IMR-90 (cell line): ENCODE results near the gene SYNPO2. TPM values are rescaled to one million over a fixed set of nuclear protein-coding genes. Genes with fewer than 3 reads are reported as not detected.

Source experiments
- ATAC-seq: fragments of 200-7000 bp; cut with Tn5 transposase; 2 replicates; pipeline ENCODE4 v1.9.1; 2020; ENCODE audit warnings: low read depth, mild to moderate bottlenecking, moderate library complexity
- BruUV-seq: library from RNA; stranded (reverse); fragments of 400-500 nt; replicated peaks from 2 replicates; lab custom pipeline; 2021; lab: Mats Ljungman, UMichigan
- CTCF ChIA-PET: fragments of 300-600 bp; formaldehyde crosslinking; extraction: SDS; loops from one replicate; lab custom pipeline; 2021; ENCODE audit warnings: antibody characterized with exemption; lab: Yijun Ruan, JAX
- POLR2A ChIA-PET: fragments of 300-600 bp; sonication (Branson Sonifier 250); formaldehyde crosslinking; loops from one replicate; lab custom pipeline; 2022; ENCODE audit warnings: antibody characterized with exemption; ENCODE audit not compliant: unreplicated experiment; lab: Charles Lee
- DNase-seq: peaks from one replicate; pipeline ENCODE4 v3.0.0; 2013
- H2AFZ ChIP-seq: replicated peaks from 2 replicates; pipeline ENCODE3; 2013; ENCODE audit warnings: low read length, mild to moderate bottlenecking; ENCODE audit not compliant: poor library complexity
- H2AK5ac ChIP-seq: 2 replicates; pipeline ENCODE4 v1.6.1; 2013; ENCODE audit warnings: low read depth, low read length, inconsistent platforms
- H2AK9ac ChIP-seq: replicated peaks from 2 replicates; pipeline ENCODE3; 2013; ENCODE audit warnings: mild to moderate bottlenecking, low read depth, low read length, moderate library complexity; ENCODE audit not compliant: poor library complexity
- H2BK120ac ChIP-seq: 2 replicates; pipeline ENCODE4 v1.6.1; 2013; ENCODE audit warnings: low read depth, low read length, inconsistent platforms
- H2BK15ac ChIP-seq: 3 replicates; pipeline ENCODE4 v1.6.1; 2013; ENCODE audit warnings: low read depth, low read length, inconsistent platforms
- H2BK20ac ChIP-seq: 2 replicates; pipeline ENCODE4 v1.6.1; 2013; ENCODE audit warnings: low read depth, mild to moderate bottlenecking, inconsistent platforms, low read length, moderate library complexity
- H2BK5ac ChIP-seq: 2 replicates; pipeline ENCODE4 v1.6.1; 2013; ENCODE audit warnings: mild to moderate bottlenecking, low read depth, low read length, inconsistent platforms; ENCODE audit not compliant: poor library complexity, severe bottlenecking
- H3K14ac ChIP-seq: replicated peaks from 2 replicates; pipeline ENCODE4 v1.6.1; 2013; ENCODE audit warnings: low read depth, low read length, inconsistent platforms
- H3K18ac ChIP-seq: 2 replicates; pipeline ENCODE4 v1.6.1; 2013; ENCODE audit warnings: low read depth, low read length, control low read depth
- H3K23ac ChIP-seq: 2 replicates; pipeline ENCODE4 v1.6.1; 2013; ENCODE audit warnings: low read depth, low read length, inconsistent platforms
- H3K27ac ChIP-seq: 2 replicates; pipeline ENCODE4 v1.5.1; 2013; ENCODE audit warnings: mild to moderate bottlenecking, control low read depth, low read length; ENCODE audit not compliant: insufficient read depth
- H3K27me3 ChIP-seq: 2 replicates; pipeline ENCODE4 v1.6.1; 2013; ENCODE audit warnings: low read length; ENCODE audit not compliant: control insufficient read depth, insufficient read depth
- H3K36me3 ChIP-seq: 2 replicates; pipeline ENCODE4 v1.6.1; 2013; ENCODE audit warnings: low read length, mixed read lengths; ENCODE audit not compliant: control insufficient read depth, insufficient read depth
- H3K4ac ChIP-seq: 2 replicates; pipeline ENCODE4 v1.6.1; 2013; ENCODE audit warnings: low read depth, low read length, inconsistent platforms
- H3K4me1 ChIP-seq: 2 replicates; pipeline ENCODE4 v1.6.1; 2013; ENCODE audit warnings: low read length, mixed read lengths; ENCODE audit not compliant: control insufficient read depth, insufficient read depth
- H3K4me2 ChIP-seq: 2 replicates; pipeline ENCODE4 v1.6.1; 2013; ENCODE audit warnings: low read depth, mild to moderate bottlenecking, control low read depth, low read length, moderate library complexity
- H3K4me3 ChIP-seq: 2 replicates; pipeline ENCODE4 v1.5.1; 2013; ENCODE audit warnings: low read depth, mild to moderate bottlenecking, control low read depth, low read length, moderate library complexity; ENCODE audit not compliant: insufficient read depth
- H3K56ac ChIP-seq: 2 replicates; pipeline ENCODE4 v1.6.1; 2013; ENCODE audit warnings: low read length, inconsistent platforms; ENCODE audit not compliant: insufficient read depth; ENCODE audit errors: extremely low read depth
- H3K79me1 ChIP-seq, 2 experiments: 2 replicates each; pipeline ENCODE4 v1.6.1; 2013; ENCODE audit warnings: low read length in 2 of 2, inconsistent platforms in 1 of 2, low read depth in 1 of 2
- H3K9ac ChIP-seq: 2 replicates; pipeline ENCODE4 v1.6.1; 2013; ENCODE audit warnings: low read depth, low read length, control low read depth
- H3K9me1 ChIP-seq: 2 replicates; pipeline ENCODE4 v1.6.1; 2013; ENCODE audit warnings: low read length, inconsistent platforms; ENCODE audit not compliant: insufficient read depth
- H3K9me3 ChIP-seq: 2 replicates; pipeline ENCODE4 v1.6.1; 2013; ENCODE audit warnings: low read length; ENCODE audit not compliant: control insufficient read depth, insufficient read depth
- H4K20me1 ChIP-seq: 2 replicates; pipeline ENCODE4 v1.6.1; 2013; ENCODE audit warnings: low read length, inconsistent platforms; ENCODE audit not compliant: insufficient read depth
- H4K5ac ChIP-seq: 2 replicates; pipeline ENCODE4 v1.6.1; 2013; ENCODE audit warnings: mild to moderate bottlenecking, low read depth, low read length, control low read depth
- H4K8ac ChIP-seq, 2 experiments: 2 replicates each; pipeline ENCODE4 v1.6.1; 2013; ENCODE audit warnings: low read depth in 2 of 2, low read length in 2 of 2, control low read depth in 1 of 2, inconsistent platforms in 1 of 2
- H4K91ac ChIP-seq: 2 replicates; pipeline ENCODE4 v1.6.1; 2013; ENCODE audit warnings: low read depth, low read length, inconsistent platforms; ENCODE audit not compliant: insufficient read depth
- BHLHE40 ChIP-seq: fragments of 150-350 bp; IDR thresholded peaks from 2 replicates; pipeline ENCODE4 v1.6.1; 2016; ENCODE audit warnings: mild to moderate bottlenecking, low read depth, low read length
- CEBPB ChIP-seq: IDR thresholded peaks from 2 replicates; pipeline ENCODE4 v1.6.1; 2012; ENCODE audit warnings: low read depth, low read length, improper control_type of control experiment
- CTCF ChIP-seq: conservative IDR thresholded peaks from 2 replicates; pipeline ENCODE4 v1.5.1; 2012; ENCODE audit warnings: mild to moderate bottlenecking, low read depth, low read length, improper control_type of control experiment
- ELK1 ChIP-seq: fragments of 150-350 bp; IDR thresholded peaks from 2 replicates; pipeline ENCODE4 v1.6.1; 2016; ENCODE audit warnings: low read depth, mild to moderate bottlenecking, low read length, moderate library complexity, borderline replicate concordance
- FOS ChIP-seq: fragments of 150-350 bp; IDR thresholded peaks from 2 replicates; pipeline ENCODE4 v1.6.1; 2016; ENCODE audit warnings: low read depth, low read length
- MAFK ChIP-seq: IDR thresholded peaks from 2 replicates; pipeline ENCODE4 v1.6.1; 2012; ENCODE audit warnings: low read depth, low read length, improper control_type of control experiment
- MAZ ChIP-seq: IDR thresholded peaks from 2 replicates; pipeline ENCODE4 v1.6.1; 2012; ENCODE audit warnings: low read depth, mild to moderate bottlenecking, low read length, improper control_type of control experiment, moderate library complexity, borderline replicate concordance
- MXI1 ChIP-seq: IDR thresholded peaks from 2 replicates; pipeline ENCODE4 v1.6.1; 2012; ENCODE audit warnings: low read depth, mild to moderate bottlenecking, low read length, moderate library complexity, borderline replicate concordance
- NFE2L2 ChIP-seq: fragments of 150-350 bp; IDR thresholded peaks from 2 replicates; pipeline ENCODE4 v1.6.1; 2016; ENCODE audit warnings: low read depth, mild to moderate bottlenecking, low read length
- POLR2A ChIP-seq: IDR thresholded peaks from 2 replicates; pipeline ENCODE4 v1.6.1; 2012; ENCODE audit warnings: mild to moderate bottlenecking, low read depth, low read length
- RAD21 ChIP-seq: IDR thresholded peaks from 2 replicates; pipeline ENCODE4 v1.6.1; 2012; ENCODE audit warnings: low read length, improper control_type of control experiment
- RCOR1 ChIP-seq: IDR thresholded peaks from 2 replicates; pipeline ENCODE4 v1.6.1; 2012; ENCODE audit warnings: mild to moderate bottlenecking, low read length, improper control_type of control experiment; ENCODE audit not compliant: insufficient replicate concordance
- RFX5 ChIP-seq: IDR thresholded peaks from 2 replicates; pipeline ENCODE4 v1.8.0; 2012; ENCODE audit warnings: low read depth, mild to moderate bottlenecking, low read length, moderate library complexity
- SMC3 ChIP-seq: fragments of 150-350 bp; IDR thresholded peaks from 2 replicates; pipeline ENCODE4 v1.6.1; 2016; ENCODE audit warnings: low read depth, mild to moderate bottlenecking, antibody characterized with exemption, low read length, moderate library complexity
- USF2 ChIP-seq: fragments of 150-350 bp; IDR thresholded peaks from 2 replicates; pipeline ENCODE4 v1.6.1; 2017; ENCODE audit warnings: mild to moderate bottlenecking, antibody characterized with exemption, low read length, low read depth
- WGBS, 2 experiments: methylation state at CpG; one replicate each; pipeline versions ENCODE4 v1.1.5 to v1.1.7; 2013; ENCODE audit warnings: missing lambda C conversion rate in 2 of 2; ENCODE audit not compliant: insufficient read length in 1 of 2; ENCODE audit errors: extremely low coverage in 2 of 2; 5-methylcytosine and 5-hydroxymethylcytosine counted together
- dilution Hi-C: fragments of 300-500 bp; cut with HindIII; formaldehyde crosslinking; loops from one replicate; pipeline ENCODE4 v1.14.3; 2018; ENCODE audit warnings: low sequenced_read_pairs; ENCODE audit not compliant: unreplicated experiment
- in situ Hi-C: fragments of 300-500 bp; cut with MboI; formaldehyde crosslinking; loops from 3 replicates; pipeline ENCODE4 v1.14.3; 2019; ENCODE audit warnings: low sequenced_read_pairs, inconsistent platforms, mixed read lengths
- intact Hi-C: fragments of 100-400 bp; cut with micrococcal nuclease; formaldehyde crosslinking; loops from 2 replicates; pipeline ENCODE4 v1.10.0; 2022
- polyA plus RNA-seq, 3 experiments: library from polyadenylated mRNA; depleted of rRNA; stranded (reverse); fragments of >200 nt; gene quantifications; 2 replicates each; pipeline ENCODE4 v1.2.3, GENCODE V29; 2012; ENCODE audit warnings: low replicate concordance in 1 of 3
- total RNA-seq: library from RNA; depleted of rRNA; stranded (reverse); fragments of >200 nt; gene quantifications from 2 replicates; pipeline ENCODE4 v1.2.3, GENCODE V29; 2012

SYNPO2 gene
- total and polyA plus RNA-seq, 2 of the 4 experiments (the other 2 are of a cell fraction): 0.99 to 1.8 TPM

- no peak for DNase-seq
These were observed 103.0 kb downstream of the SYNPO2 start for GRCh38 chr4:118991686-118992085.

More at GRCh38 chr4:118991686-118992085, 103.0 kb downstream of the SYNPO2 start:
- Histone ChIP-seq H4K91ac (peak overlapping the region; percentile 88), H2BK5ac (peak overlapping the region; percentile 72), H3K9me3 (no peaks in the 10 kb centered on the region), H3K27ac (peak overlapping the region; percentile 45; the same call in 1 of the 2 replicates), H3K79me1 (no peaks in the 10 kb centered on the region), H3K9me1 (0 out of 2 replicates have a peak, but pooled peaks cover 3% of the 10 kb centered on the region), H3K14ac (peak overlapping the region; percentile 77), H4K8ac (peak overlapping the region; percentile 84 to 87), H3K4me3 (no peak overlapping the region), H3K56ac (peak overlapping the region; percentile 37; the same call in 1 of the 2 replicates), H3K4me2 (peak overlapping the region; percentile 5; the same call in 1 of the 2 replicates), H2BK15ac (peak overlapping the region; percentile 98), H3K18ac (peak overlapping the region; percentile 94), H2AFZ (peak overlapping the region; percentile 11), H3K36me3 (no peaks in the 10 kb centered on the region), H3K27me3 (no peaks in the 10 kb centered on the region), H2BK120ac (peak overlapping the region; percentile 93), H3K4ac (peak overlapping the region; percentile 84), H3K23ac (peak overlapping the region; percentile 54), H2BK20ac (peak overlapping the region; percentile 92), H2AK9ac (peak overlapping the region; percentile 2), H3K4me1 (peaks cover 25% of the 10 kb centered on the region), H4K5ac (peak overlapping the region; percentile 81), H4K20me1 (no peaks in the 10 kb centered on the region), H3K9ac (no peak overlapping the region), H2AK5ac (peak overlapping the region; percentile 81)
- CTCF ChIA-PET: no interaction called here
- ATAC-seq: no peak
- intact Hi-C loops: no loop called here
- dilution Hi-C loops: no loop called here
- BruUV-seq: no TSS peak
- POLR2A ChIA-PET: no interaction called here
- WGBS, 2 experiments: 93% methylated on average over 3 of the region's 5 CpGs; no CpG with 5 or more reads in 1 of the 2 experiments
- in situ Hi-C loops: no loop called here
- TF ChIP-seq MAZ (no peak), ELK1 (no peak), CTCF (no peak), FOS (no peak), RCOR1 (no peak), BHLHE40 (no peak), MXI1 (no peak), MAFK (no peak), SMC3 (no peak), RFX5 (no peak), CEBPB (no peak), NFE2L2 (no peak), POLR2A (no peak), USF2 (no peak), RAD21 (no peak)
